Stimulated activated CD4-positive, alpha-beta T cell treated with anti-CD3 and anti-CD28 coated beads, Interleukin-1b, Interleukin-23, amount 100 ng/mL, for 4 hours (primary cell): ENCODE data around the gene AKAP13.

ENCODE experiments used
- DNase-seq, 2 donors: peaks; one replicate each; pipeline ENCODE4 v3.0.0-alpha.2; 2020; ENCODE audit warnings: low read depth in 2 of 2

Gene AKAP13

DNA sequence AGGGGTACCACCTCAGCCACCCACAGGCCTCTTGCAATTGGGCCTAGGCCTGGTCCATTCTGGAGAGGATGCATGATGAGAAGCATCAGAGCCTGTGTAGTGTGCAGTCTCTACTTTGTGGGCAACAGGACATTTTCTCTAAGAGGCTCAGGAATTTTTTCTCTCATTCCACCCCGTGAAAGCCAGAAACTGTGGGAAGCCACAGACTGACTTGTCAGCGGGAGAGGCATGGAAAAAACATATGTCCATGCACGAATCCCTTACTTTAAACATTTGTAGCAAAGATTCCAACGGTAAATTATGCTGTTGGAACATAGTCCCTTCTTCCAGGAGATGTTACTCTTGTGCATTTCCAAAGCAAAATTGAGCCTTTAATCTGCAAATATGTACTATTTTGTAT, 217.8 kb downstream of the AKAP13 start:
- no peak for DNase-seq

GRCh38 chr15:85598718-85599398, 218.5 kb downstream of the AKAP13 start:
- DNase-seq: no peak

GRCh38 chr15:85600001-85600400, 219.6 kb downstream of the AKAP13 start:
- DNase-seq: no peak

DNA sequence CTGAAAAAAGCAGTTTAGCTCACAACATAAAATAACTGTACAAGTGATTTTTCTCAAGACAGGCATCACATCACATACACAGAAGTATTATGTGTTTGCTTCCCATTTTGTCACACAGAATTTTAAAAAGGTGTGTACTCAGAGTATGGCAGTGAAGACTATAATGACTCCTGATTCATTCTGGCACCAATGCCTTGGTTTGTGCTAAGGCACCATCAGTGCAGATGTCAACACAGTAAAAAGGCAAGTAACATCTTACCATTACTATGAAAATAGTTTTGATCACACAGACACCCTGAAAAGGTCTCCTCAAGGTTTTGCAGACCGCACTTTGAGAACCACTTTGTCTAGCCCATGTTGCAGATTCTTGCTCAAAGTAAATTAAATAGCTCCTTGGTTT, 222.8 kb downstream of the AKAP13 start:
- no peak for DNase-seq

- DNase-seq: no peak
These were observed 223.3 kb downstream of the AKAP13 start for GRCh38 chr15:85603703-85604102.

DNA sequence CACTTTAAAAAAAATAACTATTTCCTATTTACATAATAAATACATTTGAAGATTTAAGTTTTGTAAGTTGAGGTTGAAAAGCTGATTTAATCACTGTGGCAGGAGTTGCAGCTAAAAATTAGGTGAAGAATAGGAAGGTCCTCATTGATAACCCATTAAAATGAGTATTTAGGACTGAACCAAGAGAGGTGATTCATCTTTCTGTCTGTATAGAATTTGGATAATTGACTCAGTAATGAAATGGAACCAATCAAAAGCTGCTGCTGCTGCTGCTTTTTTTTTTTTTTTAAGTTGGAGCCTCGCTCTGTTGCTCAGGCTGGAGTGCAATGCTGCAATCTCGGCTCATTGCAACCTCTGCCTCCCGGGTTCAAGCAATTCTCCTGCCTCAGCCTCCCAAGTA, 223.8 kb downstream of the AKAP13 start:
- no peak for DNase-seq

DNA sequence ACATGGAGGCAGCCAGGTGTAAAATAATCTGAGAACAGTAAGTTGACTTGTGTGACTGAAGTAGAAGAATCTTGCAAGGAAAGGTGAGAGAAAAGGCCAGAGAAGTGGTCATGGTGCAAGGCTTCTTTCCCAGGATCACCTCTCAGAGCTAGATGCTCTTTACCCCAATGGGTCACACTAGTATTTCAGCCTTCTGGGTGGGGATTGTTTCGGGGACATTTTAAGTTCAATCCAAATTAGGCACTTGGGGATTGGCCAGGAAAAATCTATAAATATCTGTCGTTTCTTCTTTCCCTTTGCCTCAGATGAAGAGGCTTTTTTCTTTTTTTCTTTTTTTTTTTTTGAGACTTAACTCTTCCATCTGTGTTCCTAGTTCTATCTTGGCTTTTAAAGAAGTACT, 226.3 kb downstream of the AKAP13 start:
- DNase-seq: no peak

GRCh38 chr15:85607141-85607806, 226.9 kb downstream of the AKAP13 start:
- no peak for DNase-seq

DNA sequence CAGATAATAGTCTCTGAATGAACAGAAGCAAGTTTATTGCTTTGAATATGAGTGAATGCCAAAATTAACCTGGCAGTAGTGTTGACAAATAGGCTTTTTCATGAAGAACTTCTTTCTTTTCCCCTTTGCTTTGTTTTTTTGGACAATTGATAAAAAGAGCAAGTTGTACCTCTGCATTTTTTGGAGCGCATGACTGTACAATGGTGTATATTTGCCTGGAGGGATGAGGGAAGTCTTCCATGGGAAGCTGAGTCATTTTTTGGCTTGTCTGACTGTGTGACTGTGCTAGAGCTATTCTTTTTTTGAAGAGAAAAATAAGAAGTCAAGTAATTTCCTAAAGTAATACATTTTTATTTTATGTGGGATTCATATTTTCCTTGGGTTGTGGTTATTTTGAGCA, 227.4 kb downstream of the AKAP13 start:
- no peak for DNase-seq

DNA sequence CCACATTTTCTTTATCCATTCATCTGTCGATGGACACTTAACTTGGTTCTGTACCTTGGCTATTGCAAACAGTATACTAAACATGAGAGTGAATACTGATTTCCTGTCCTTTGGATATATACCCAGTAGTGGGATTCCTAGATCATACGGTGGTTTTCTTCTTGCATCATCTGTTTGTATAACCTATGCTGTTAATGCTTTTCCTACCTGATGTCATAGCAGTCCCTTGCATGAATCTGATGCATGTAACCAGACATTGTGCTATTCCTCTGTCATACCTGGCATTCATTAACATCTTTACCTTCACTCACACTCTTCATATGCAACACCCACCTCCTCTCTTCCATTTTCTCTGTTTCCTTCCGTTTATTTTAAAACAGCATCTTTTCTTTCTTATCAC, 229.1 kb downstream of the AKAP13 start:
- no peak for DNase-seq

- no peak for DNase-seq
These were observed 231.0 kb downstream of the AKAP13 start for GRCh38 chr15:85611361-85611760.

DNA sequence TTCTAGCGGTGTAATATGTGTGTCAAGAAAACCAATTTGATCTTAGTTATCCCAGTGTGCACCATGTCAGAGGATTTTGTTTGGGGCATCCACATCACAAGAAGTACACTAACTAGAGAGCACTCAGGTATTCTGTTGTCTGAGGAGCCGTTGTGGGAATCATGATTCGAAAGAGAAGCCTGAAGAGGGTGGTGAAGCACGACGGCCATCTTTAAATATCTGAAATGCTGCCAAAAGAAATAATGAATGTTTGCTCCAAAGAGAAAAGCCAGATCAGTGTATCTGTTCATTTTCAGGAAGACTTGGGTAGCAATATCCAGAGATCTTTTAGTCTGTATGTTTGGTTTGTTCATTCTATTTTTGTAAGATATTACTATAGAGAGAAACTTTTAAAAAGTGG, 233.7 kb downstream of the AKAP13 start:
- no peak for DNase-seq

DNA sequence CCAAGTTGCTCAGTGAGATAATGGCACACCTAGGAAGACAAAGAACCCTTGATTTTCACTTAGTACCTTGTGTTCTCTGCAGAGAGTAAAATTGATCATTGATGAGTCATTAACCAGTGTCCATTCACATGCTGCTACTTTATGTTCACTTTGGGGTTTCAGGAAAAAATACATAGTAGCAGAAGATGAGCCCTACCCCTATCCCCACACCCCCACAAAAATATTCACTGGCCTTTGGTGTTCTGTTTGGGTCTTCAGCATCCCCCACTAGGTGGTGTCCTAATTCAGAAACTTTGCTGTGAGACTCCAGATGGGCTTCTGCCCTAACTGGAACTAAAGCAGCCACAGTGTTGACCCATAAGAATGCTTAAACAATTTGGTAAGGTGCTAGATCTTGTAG, 235.5 kb downstream of the AKAP13 start:
- no peak for DNase-seq

DNA sequence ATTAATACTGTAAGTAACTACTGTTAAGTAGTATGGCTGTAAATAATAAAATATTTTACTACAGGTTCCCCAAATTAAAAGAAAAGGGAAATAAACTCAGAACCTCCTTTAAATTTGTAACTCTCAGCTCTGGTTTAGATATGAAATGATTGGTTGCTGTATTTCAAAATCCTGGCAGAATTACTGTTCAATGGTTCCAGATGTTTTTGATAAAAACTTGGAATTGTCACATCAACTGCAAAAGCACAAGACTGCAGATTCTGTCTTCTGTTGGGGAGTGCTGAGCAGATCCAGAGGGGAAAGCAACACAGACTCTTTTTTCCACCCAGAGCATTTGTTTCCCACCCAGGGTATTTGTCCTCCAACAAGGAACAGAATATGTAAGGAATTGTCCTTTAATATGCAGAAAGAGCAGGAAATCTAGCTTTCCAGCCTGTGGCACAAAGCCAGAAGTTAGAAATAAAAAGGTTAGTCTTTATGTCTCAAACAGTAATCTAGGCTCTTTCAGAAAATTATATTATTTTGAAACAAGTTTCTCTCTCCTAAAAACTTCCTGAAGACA, 236.2 kb downstream of the AKAP13 start:
- DNase-seq: no peak

GRCh38 chr15:85618228-85618505, 237.8 kb downstream of the AKAP13 start:
- DNase-seq: no peak

DNA sequence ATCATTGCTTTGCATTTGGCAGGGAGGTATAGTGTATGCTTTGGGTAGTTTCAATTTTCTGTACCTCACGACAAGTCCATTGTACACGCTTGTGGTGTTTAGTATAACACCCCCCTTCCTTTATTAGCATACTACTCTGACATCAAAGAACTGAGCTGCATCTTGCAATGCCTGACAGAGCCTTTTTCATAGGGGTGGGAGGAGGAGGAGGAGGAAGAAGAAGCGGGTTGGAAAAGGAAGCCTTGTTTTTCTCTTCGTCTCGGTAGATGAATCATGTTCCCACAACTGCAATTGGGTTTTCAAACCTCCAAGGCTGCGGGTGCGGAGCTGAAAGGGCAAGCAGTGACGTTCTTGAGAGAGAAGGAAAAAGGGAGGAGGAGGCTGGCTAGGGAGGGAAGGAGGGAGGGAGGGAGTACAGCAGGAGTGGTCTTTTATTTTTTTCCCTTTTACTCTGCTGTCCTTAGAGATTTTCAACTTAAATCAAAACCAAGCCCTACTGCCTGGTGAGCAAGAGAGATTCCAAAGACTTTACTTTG, 238.6 kb downstream of the AKAP13 start:
- DNase-seq: peak; percentile 29 to 45

DNA sequence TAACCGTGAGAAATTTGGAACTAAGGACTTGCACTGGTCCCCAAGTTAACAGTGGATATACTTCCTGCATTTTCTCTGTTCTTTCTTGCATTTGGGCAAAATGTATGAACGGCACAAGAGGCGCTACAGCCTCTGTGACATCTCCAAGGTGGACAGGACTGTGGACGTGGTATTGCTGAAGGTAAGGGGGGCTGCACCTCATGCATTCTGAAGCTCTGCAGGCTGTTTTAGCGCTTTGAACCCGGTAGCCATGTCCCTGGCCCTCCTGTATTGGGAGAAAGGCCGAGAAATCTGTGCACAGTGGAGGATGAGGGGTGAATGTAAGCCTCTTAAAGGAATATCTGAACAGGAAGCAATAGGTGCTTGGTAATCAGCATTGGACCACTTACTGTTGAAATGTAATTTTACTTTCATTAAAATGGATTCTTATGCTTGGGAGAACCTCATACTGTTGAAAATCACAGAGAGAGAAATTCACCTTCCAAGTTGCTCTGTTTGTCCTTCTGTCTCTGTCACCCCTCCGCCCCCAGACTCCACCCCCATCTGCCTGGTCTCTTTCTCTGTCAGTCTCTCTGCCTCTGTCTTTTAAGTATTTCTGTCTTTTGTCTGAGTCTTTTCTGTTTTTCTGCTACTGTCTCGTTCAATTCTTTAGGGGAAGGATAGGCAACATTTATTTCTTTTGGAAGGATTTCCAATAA, 239.7 kb downstream of the AKAP13 start:
- DNase-seq: peak in 1 of 2 donors; percentile 18

- DNase-seq: no peak
These were observed 240.3 kb downstream of the AKAP13 start for GRCh38 chr15:85620690-85621049.

- no peak for DNase-seq
These were observed 240.7 kb downstream of the AKAP13 start for GRCh38 chr15:85621094-85621493.

GRCh38 chr15:85622221-85622831, 241.9 kb downstream of the AKAP13 start:
- no peak for DNase-seq

DNA sequence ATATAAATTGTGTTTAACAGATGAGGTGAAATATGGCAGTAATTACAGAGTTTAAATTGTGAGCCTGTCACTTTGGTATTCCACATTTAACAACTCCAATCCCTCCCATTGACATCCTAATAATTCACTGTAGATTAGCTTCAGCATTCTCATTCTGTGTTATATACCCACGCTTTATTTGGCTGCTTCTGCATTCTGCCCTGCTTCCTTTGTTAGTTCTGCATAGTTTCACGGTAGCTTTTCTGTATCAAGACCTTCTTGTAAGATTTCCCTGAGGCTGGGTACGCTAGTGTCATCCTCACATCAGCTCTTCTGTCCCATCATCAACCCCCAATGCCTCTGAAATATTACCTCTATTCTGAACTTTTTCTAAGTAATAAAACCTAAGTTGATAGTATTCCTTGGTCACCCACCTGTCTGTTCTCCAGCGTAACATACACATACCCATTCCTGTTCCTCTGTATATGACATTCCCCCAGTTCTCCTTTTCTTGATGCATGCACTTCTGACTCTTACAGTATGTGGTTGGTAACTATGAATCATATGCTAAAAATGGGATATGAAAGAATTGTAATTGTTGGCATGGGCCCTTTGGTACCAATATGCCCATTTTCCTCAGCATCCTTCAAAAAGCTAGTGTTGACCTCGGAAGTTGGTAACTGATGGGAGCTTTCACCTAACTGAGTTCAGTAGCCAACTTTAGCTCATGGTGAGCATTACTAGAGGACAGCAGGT, 243.1 kb downstream of the AKAP13 start:
- no peak for DNase-seq
